Measurements from ENCODE around the gene MS4A10. TPM values are rescaled to one million over a fixed set of nuclear protein-coding genes. Genes with fewer than 3 reads are reported as not detected.

MS4A10 gene
- total RNA-seq, 2 donors from 2014 or later, result 0.45 TPM; not detected in 1

GRCh38 chr11:60765355-60765754 lies 19.8 kb upstream of the MS4A10 start:
- no peaks in the 10 kb centered on the region for H3K4me1 ChIP-seq (replicated peaks)
- WGBS, result 87% methylated on average over 5 of the region's 5 CpGs
- no peaks in the 10 kb centered on the region for H3K36me3 ChIP-seq
- no peak overlapping the region for H3K27ac ChIP-seq
- DNase-seq (ENCODE audit: low spot score), result no peak
- TF ChIP-seq POLR2A (IDR thresholded peaks at IDR 0.05), result no peak
- TF ChIP-seq CTCF (IDR thresholded peaks at IDR 0.05), result no peak
- TF ChIP-seq POLR2AphosphoS5 (IDR thresholded peaks at IDR 0.05), result no peak
- H3K27me3 ChIP-seq (replicated peaks; ENCODE audit: insufficient read depth), result no peaks in the 10 kb centered on the region
- no peak overlapping the region for H3K4me3 ChIP-seq
- no peaks in the 10 kb centered on the region for H3K9me3 ChIP-seq
- intact Hi-C loops (cut with DNase I), result no loop called here

- H3K4me3 ChIP-seq, result no peak overlapping the region
- H3K9me3 ChIP-seq, result no peaks in the 10 kb centered on the region
- no peaks in the 10 kb centered on the region for H3K27me3 ChIP-seq (replicated peaks; ENCODE audit: insufficient read depth)
- H3K36me3 ChIP-seq, result no peaks in the 10 kb centered on the region
- WGBS, result 81% methylated on average over 10 of the region's 10 CpGs
- no peaks in the 10 kb centered on the region for H3K4me1 ChIP-seq (replicated peaks)
- no peak for TF ChIP-seq POLR2AphosphoS5 (IDR thresholded peaks at IDR 0.05)
- intact Hi-C loops (cut with DNase I), result no loop called here
- no peak for DNase-seq (ENCODE audit: low spot score)
- H3K27ac ChIP-seq, result no peak overlapping the region
Observed at GRCh38 chr11:60766547-60766946, 18.6 kb upstream of the MS4A10 start.

- Histone ChIP-seq H3K36me3 (no peaks in the 10 kb centered on the region), H3K4me1 (replicated peaks) (no peaks in the 10 kb centered on the region), H3K27me3 (replicated peaks; ENCODE audit: insufficient read depth) (no peaks in the 10 kb centered on the region), H3K9me3 (no peaks in the 10 kb centered on the region), H3K4me3 (no peak overlapping the region), H3K27ac (no peak overlapping the region)
- intact Hi-C loops (cut with DNase I), result no loop called here
- 33% methylated on average over 26 of the region's 26 CpGs for WGBS
- no peak for TF ChIP-seq POLR2AphosphoS5 (IDR thresholded peaks at IDR 0.05)
- no peak for TF ChIP-seq POLR2A (IDR thresholded peaks at IDR 0.05)
- no peak for TF ChIP-seq CTCF (IDR thresholded peaks at IDR 0.05)
- no peak for DNase-seq (ENCODE audit: low spot score)
Observed at GRCh38 chr11:60767388-60767811, 17.7 kb upstream of the MS4A10 start.

GRCh38 chr11:60768202-60768601 lies 16.9 kb upstream of the MS4A10 start:
- WGBS, result 92% methylated on average over 8 of the region's 8 CpGs

GRCh38 chr11:60769273-60769672 lies 15.9 kb upstream of the MS4A10 start:
- no peak for TF ChIP-seq POLR2A (IDR thresholded peaks at IDR 0.05)
- no peak for TF ChIP-seq CTCF (IDR thresholded peaks at IDR 0.05)
- no peak for TF ChIP-seq POLR2AphosphoS5 (IDR thresholded peaks at IDR 0.05)
- 45% methylated on average over 4 of the region's 4 CpGs for WGBS
- DNase-seq (ENCODE audit: low spot score), result no peak
- Histone ChIP-seq H3K4me1 (replicated peaks) (no peaks in the 10 kb centered on the region), H3K4me3 (no peak overlapping the region), H3K27me3 (replicated peaks; ENCODE audit: insufficient read depth) (no peaks in the 10 kb centered on the region), H3K27ac (no peak overlapping the region), H3K36me3 (no peaks in the 10 kb centered on the region), H3K9me3 (no peaks in the 10 kb centered on the region)
- intact Hi-C loops (cut with DNase I), result no loop called here

More at GRCh38 chr11:60768202-60768601, 16.9 kb upstream of the MS4A10 start:
- H3K4me1 ChIP-seq (replicated peaks), result no peaks in the 10 kb centered on the region
- no peaks in the 10 kb centered on the region for H3K27me3 ChIP-seq (replicated peaks; ENCODE audit: insufficient read depth)
- DNase-seq (ENCODE audit: low spot score), result no peak
- TF ChIP-seq CTCF (IDR thresholded peaks at IDR 0.05) (no peak), POLR2AphosphoS5 (IDR thresholded peaks at IDR 0.05) (no peak), POLR2A (IDR thresholded peaks at IDR 0.05) (no peak)
- H3K9me3 ChIP-seq, result no peaks in the 10 kb centered on the region
- intact Hi-C loops (cut with DNase I), result no loop called here
- no peak overlapping the region for H3K27ac ChIP-seq
- H3K4me3 ChIP-seq, result no peak overlapping the region
- H3K36me3 ChIP-seq, result no peaks in the 10 kb centered on the region
